Measurements from ENCODE around the gene ARRB2.

Gene ARRB2

DNA sequence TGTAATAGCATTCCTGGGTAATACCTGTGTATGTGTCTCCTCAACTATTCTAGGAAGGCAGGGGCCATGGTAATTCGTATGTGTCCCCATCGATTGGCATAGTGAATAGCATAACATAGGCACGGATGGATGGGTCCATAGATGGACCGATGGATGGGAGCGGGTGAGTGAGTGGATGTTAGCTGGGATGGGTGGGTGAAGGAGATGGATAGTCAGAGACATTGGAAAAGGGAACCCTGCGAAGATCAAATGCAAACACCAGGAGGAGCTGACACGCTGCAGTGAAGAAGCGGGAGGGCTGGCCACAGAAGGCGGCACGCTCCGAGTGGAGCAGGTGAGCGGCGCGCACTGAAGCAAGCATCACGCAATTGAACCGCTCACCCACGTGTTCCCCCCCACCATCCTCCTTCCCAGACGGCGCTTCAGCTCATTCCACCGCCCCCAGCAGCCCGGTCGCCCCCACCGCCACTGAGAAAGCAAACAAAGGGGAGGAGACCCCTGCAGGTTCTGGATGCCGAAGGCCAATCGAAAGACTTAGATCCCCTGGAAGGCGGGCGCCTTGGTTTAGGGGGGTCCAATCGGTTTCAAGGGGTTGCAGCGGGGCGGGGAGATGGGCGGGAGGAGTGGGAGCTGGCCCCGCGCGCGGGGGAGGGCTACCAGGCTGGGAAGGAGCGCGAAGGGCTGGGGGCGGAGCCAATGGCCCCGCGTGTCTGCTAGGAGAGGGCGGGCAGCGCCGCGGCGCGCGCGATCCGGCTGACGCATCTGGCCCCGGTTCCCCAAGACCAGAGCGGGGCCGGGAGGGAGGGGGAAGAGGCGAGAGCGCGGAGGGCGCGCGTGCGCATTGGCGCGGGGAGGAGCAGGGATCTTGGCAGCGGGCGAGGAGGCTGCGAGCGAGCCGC lies at the start of gene ARRB2:
Gene ARRB2, plus strand, starts transcription at position 839 of the 899 bp plus-strand sequence. CDS start 90 bp downstream, outside the sequence.
- Histone ChIP-seq H3K27me3 (ENCODE audit: insufficient read depth, low read length) (no peaks in the 10 kb centered on the region), H3K4me1 (ENCODE audit: insufficient read depth, low read length) (peaks cover 13% of the 10 kb centered on the region), H2AFZ (ENCODE audit: low read depth, low read length) (peak within 1 kb of the TSS; percentile 66), H3K9me3 (ENCODE audit: low read length) (no peaks in the 10 kb centered on the region), H3K36me3 (ENCODE audit: insufficient read depth, low read length) (no peaks in the 10 kb centered on the region), H3K4me3 (ENCODE audit: low read length) (peak within 1 kb of the TSS; percentile 57)

DNA sequence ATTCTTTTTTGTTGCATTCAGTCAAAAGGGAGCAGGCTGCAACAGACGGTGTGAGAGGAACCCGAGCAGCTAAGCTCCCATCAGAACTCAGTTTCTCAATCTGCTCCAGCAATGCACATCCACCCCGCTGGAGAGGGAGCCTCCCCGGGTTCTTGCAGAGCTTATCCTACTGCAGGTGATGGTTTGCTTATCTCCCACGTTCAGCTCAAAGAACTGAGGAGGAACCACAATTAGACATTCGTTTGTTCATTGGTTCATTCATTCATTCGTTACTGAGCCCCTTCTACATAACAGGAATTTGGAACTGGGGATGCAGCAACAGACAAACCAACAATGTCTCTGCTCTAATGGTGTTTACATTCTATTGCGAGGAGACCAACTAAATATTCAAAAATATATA lies 46.7 kb upstream of the ARRB2 start:
- H2AFZ ChIP-seq (ENCODE audit: low read depth, low read length): no peak overlapping the region
- no peak overlapping the region for H3K4me3 ChIP-seq (ENCODE audit: low read length)
- no peaks in the 10 kb centered on the region for H3K36me3 ChIP-seq (ENCODE audit: insufficient read depth, low read length)
- no peaks in the 10 kb centered on the region for H3K9me3 ChIP-seq (ENCODE audit: low read length)
- peaks cover 2% of the 10 kb centered on the region for H3K4me1 ChIP-seq (ENCODE audit: insufficient read depth, low read length)
- no peaks in the 10 kb centered on the region for H3K27me3 ChIP-seq (ENCODE audit: insufficient read depth, low read length)

- Histone ChIP-seq H2AFZ (ENCODE audit: low read depth, low read length) (no peak overlapping the region), H3K27me3 (ENCODE audit: insufficient read depth, low read length) (no peaks in the 10 kb centered on the region), H3K4me3 (ENCODE audit: low read length) (no peak overlapping the region), H3K9me3 (ENCODE audit: low read length) (no peaks in the 10 kb centered on the region), H3K4me1 (ENCODE audit: insufficient read depth, low read length) (peaks cover 2% of the 10 kb centered on the region), H3K36me3 (ENCODE audit: insufficient read depth, low read length) (no peaks in the 10 kb centered on the region)
Observed at GRCh38 chr17:4664230-4664629, 46.2 kb upstream of the ARRB2 start.

- Histone ChIP-seq H3K4me1 (ENCODE audit: insufficient read depth, low read length) (peaks cover 2% of the 10 kb centered on the region), H3K9me3 (ENCODE audit: low read length) (no peaks in the 10 kb centered on the region), H2AFZ (ENCODE audit: low read depth, low read length) (no peak overlapping the region), H3K4me3 (ENCODE audit: low read length) (no peak overlapping the region), H3K36me3 (ENCODE audit: insufficient read depth, low read length) (no peaks in the 10 kb centered on the region), H3K27me3 (ENCODE audit: insufficient read depth, low read length) (no peaks in the 10 kb centered on the region)
Observed at GRCh38 chr17:4665027-4665426, 45.4 kb upstream of the ARRB2 start.

DNA sequence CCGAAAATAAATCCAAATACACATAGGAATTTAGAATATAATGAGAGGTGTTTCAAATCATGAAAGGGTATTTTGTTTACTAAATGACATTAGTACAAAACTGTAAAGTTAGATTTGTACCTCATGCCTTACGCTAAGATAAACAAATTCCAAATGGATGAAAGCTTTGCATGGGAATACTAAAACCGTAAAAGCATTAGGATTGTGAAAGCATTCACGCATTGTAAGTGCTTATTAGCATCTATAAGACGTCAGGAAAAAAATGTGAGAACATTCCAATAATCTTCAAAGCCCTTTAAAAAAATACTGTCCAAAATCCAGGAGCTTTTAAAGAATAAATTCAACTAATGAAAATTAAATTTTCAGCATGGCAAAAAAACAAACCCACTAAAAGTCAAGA lies 44.1 kb upstream of the ARRB2 start:
- H3K4me1 ChIP-seq (ENCODE audit: insufficient read depth, low read length): peaks cover 2% of the 10 kb centered on the region
- H3K36me3 ChIP-seq (ENCODE audit: insufficient read depth, low read length): peaks cover 10% of the 10 kb centered on the region
- H3K4me3 ChIP-seq (ENCODE audit: low read length): no peak overlapping the region
- H3K27me3 ChIP-seq (ENCODE audit: insufficient read depth, low read length): no peaks in the 10 kb centered on the region
- H3K9me3 ChIP-seq (ENCODE audit: low read length): no peaks in the 10 kb centered on the region
- H2AFZ ChIP-seq (ENCODE audit: low read depth, low read length): no peak overlapping the region

GRCh38 chr17:4667166-4667565 lies 43.3 kb upstream of the ARRB2 start:
- no peaks in the 10 kb centered on the region for H3K9me3 ChIP-seq (ENCODE audit: low read length)
- H3K36me3 ChIP-seq (ENCODE audit: insufficient read depth, low read length): peaks cover 18% of the 10 kb centered on the region
- no peaks in the 10 kb centered on the region for H3K27me3 ChIP-seq (ENCODE audit: insufficient read depth, low read length)
- H3K4me1 ChIP-seq (ENCODE audit: insufficient read depth, low read length): peaks cover 2% of the 10 kb centered on the region
- H2AFZ ChIP-seq (ENCODE audit: low read depth, low read length): no peak overlapping the region
- no peak overlapping the region for H3K4me3 ChIP-seq (ENCODE audit: low read length)

DNA sequence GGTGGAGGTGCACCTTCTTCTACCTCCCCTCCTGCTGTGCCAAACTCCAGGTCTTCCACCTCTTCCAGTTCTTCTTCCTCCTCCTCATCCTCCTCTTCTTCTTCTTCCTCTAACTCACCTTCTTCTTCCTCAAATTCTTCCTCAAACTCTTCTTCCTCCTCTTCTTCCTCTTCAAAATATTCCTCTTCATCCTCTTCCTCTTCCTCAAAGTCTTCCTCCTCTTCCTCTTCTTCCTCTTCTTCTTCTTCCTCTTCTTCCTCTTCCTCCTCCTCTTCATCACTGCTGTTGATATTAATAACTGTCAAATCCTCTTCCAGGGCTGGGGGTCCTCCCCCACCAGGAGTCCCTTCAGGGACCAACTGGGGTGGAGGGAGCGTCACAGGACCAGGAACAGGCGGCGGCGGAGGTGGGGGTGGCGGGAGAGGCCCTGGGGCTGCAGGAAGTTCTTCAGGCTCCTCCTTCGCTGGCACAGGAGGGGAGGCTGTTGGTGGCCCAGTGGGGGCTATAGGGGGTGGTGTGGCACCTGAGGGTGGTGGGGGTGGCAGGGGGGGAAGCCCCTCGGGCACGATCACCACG lies 38.3 kb upstream of the ARRB2 start:
- Histone ChIP-seq H3K4me1 (ENCODE audit: insufficient read depth, low read length) (no peaks in the 10 kb centered on the region), H3K4me3 (ENCODE audit: low read length) (no peak overlapping the region), H3K27me3 (ENCODE audit: insufficient read depth, low read length) (no peaks in the 10 kb centered on the region), H3K36me3 (ENCODE audit: insufficient read depth, low read length) (peaks cover 64% of the 10 kb centered on the region), H3K9me3 (ENCODE audit: low read length) (no peaks in the 10 kb centered on the region), H2AFZ (ENCODE audit: low read depth, low read length) (no peak overlapping the region)

GRCh38 chr17:4672751-4673150 lies 37.7 kb upstream of the ARRB2 start:
- Histone ChIP-seq H3K9me3 (ENCODE audit: low read length) (no peaks in the 10 kb centered on the region), H3K27me3 (ENCODE audit: insufficient read depth, low read length) (no peaks in the 10 kb centered on the region), H3K4me3 (ENCODE audit: low read length) (no peak overlapping the region), H2AFZ (ENCODE audit: low read depth, low read length) (no peak overlapping the region), H3K4me1 (ENCODE audit: insufficient read depth, low read length) (no peaks in the 10 kb centered on the region), H3K36me3 (ENCODE audit: insufficient read depth, low read length) (peaks cover 70% of the 10 kb centered on the region)

- H3K9me3 ChIP-seq (ENCODE audit: low read length): no peaks in the 10 kb centered on the region
- no peaks in the 10 kb centered on the region for H3K4me1 ChIP-seq (ENCODE audit: insufficient read depth, low read length)
- H3K36me3 ChIP-seq (ENCODE audit: insufficient read depth, low read length): peaks cover 72% of the 10 kb centered on the region
- H2AFZ ChIP-seq (ENCODE audit: low read depth, low read length): no peak overlapping the region
- H3K4me3 ChIP-seq (ENCODE audit: low read length): no peak overlapping the region
- no peaks in the 10 kb centered on the region for H3K27me3 ChIP-seq (ENCODE audit: insufficient read depth, low read length)
Observed at GRCh38 chr17:4673169-4673568, 37.3 kb upstream of the ARRB2 start.

- Histone ChIP-seq H3K9me3 (ENCODE audit: low read length) (no peaks in the 10 kb centered on the region), H3K36me3 (ENCODE audit: insufficient read depth, low read length) (peaks cover 81% of the 10 kb centered on the region), H3K4me3 (ENCODE audit: low read length) (no peak overlapping the region), H2AFZ (ENCODE audit: low read depth, low read length) (no peak overlapping the region), H3K27me3 (ENCODE audit: insufficient read depth, low read length) (no peaks in the 10 kb centered on the region), H3K4me1 (ENCODE audit: insufficient read depth, low read length) (no peaks in the 10 kb centered on the region)
Observed at GRCh38 chr17:4673986-4674684, 36.3 kb upstream of the ARRB2 start.

DNA sequence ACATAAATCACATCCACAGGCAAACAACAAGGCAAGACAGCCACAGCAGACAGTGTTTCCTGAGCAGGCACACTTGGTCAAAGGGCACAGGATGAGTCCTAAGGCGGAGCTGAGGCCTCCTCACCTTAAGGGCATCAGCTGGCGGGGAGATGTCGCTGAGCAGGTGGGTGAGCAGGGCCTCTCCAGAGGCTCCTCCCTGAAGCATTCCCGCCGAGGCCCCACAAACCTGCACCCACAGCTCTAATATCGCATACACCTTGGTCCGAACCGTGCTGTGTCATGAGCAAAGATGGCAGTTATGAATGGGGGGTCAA lies 35.8 kb upstream of the ARRB2 start:
- Histone ChIP-seq H2AFZ (ENCODE audit: low read depth, low read length) (no peak overlapping the region), H3K9me3 (ENCODE audit: low read length) (no peaks in the 10 kb centered on the region), H3K36me3 (ENCODE audit: insufficient read depth, low read length) (peaks cover 84% of the 10 kb centered on the region), H3K4me1 (ENCODE audit: insufficient read depth, low read length) (no peaks in the 10 kb centered on the region), H3K4me3 (ENCODE audit: low read length) (no peak overlapping the region), H3K27me3 (ENCODE audit: insufficient read depth, low read length) (no peaks in the 10 kb centered on the region)

- H3K4me1 ChIP-seq (ENCODE audit: insufficient read depth, low read length): no peaks in the 10 kb centered on the region
- no peaks in the 10 kb centered on the region for H3K9me3 ChIP-seq (ENCODE audit: low read length)
- H3K36me3 ChIP-seq (ENCODE audit: insufficient read depth, low read length): peaks cover 83% of the 10 kb centered on the region
- H3K4me3 ChIP-seq (ENCODE audit: low read length): no peak overlapping the region
- no peak overlapping the region for H2AFZ ChIP-seq (ENCODE audit: low read depth, low read length)
- H3K27me3 ChIP-seq (ENCODE audit: insufficient read depth, low read length): no peaks in the 10 kb centered on the region
Observed at GRCh38 chr17:4675791-4676190, 34.6 kb upstream of the ARRB2 start.

GRCh38 chr17:4676791-4677190 lies 33.6 kb upstream of the ARRB2 start:
- H3K27me3 ChIP-seq (ENCODE audit: insufficient read depth, low read length): no peaks in the 10 kb centered on the region
- no peaks in the 10 kb centered on the region for H3K9me3 ChIP-seq (ENCODE audit: low read length)
- no peak overlapping the region for H2AFZ ChIP-seq (ENCODE audit: low read depth, low read length)
- peaks cover 81% of the 10 kb centered on the region for H3K36me3 ChIP-seq (ENCODE audit: insufficient read depth, low read length)
- H3K4me3 ChIP-seq (ENCODE audit: low read length): no peak overlapping the region
- H3K4me1 ChIP-seq (ENCODE audit: insufficient read depth, low read length): no peaks in the 10 kb centered on the region

All from neuron (in vitro differentiated cells).